ENCODE data around the gene TGIF1.
A peak's percentile ranks its signal among the peaks of the same experiment; 100 is the strongest.

TGIF1 gene

DNA sequence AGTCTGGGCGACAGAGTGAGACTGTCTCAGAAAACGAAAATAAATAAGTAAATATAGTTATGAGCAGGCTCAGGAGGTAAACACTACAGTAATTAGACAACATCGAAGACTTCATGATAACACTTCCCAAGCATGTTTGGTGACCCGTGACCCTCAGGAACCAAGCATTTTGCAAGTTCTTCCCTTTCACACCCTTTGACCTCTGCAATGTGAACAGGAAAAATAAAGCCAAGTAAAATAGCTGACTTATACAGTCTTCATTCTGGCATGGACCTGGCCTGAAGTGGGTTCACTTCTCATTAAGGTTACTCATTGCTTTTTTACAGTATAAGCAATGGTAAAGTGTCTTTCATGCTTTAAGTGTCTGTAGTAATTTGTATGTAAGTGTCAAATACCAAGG is 15.3 kb upstream of the TGIF1 start:
- ATAC-seq: no peak

GRCh38 chr18:3440341-3440740 is 9.6 kb upstream of the TGIF1 start:
- ATAC-seq: no peak

DNA sequence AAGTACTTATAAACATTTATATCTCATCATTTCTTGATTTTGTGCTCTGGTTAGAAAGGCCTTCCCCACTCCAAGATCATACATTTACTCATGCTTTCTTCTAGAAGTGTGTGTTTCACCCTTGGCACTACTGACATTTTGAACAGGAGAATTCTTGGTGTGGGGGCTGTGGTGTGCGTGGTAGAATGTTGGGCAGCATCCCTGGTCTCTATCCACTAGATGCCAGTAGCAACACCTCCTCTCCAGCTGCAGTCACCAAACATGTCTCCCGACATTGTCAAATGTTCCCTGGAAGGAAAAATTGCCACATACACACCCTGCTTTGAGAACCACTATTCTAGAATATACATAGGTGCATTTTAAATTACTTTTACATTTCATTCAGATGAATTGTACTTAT is 8.7 kb upstream of the TGIF1 start:
- no peak for ATAC-seq

DNA sequence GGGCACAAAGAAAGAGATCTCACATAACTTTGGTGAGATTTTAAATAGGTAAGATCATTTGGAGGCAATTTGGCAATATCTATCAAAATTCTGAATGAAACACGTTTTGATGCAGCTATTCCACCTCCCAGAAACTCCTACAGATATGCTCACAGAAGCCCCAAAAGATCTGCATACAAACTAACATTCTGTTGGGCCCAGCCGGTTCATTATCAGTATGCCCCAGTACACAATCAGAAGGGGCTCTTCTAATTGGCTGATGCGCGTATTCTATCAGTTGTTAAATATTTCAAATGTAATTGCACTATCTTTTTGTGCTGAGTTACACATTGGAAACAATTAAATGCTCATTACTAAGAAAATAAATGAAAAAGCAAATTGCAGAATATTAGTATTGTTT is 7.1 kb upstream of the TGIF1 start:
- no peak for ATAC-seq

DNA sequence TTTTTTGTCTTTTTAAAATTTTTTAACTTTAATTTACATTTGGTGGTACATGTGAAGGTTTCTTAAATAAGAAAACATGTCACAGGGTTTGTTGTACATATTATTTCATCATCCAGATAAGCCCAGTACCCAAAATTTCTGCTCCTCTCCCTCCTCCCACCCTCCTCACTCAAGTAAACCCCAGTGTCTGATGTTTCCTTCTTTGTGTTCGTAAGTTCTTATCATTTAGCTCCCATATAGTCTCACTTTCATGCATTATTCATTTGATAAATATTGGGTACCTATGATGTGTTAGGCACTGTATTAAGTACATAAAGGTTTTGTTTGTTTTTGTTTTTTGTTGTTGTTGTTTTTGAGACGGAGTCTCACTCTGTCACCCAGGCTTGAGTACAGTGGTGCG is 5.7 kb upstream of the TGIF1 start:
- ATAC-seq: no peak

DNA sequence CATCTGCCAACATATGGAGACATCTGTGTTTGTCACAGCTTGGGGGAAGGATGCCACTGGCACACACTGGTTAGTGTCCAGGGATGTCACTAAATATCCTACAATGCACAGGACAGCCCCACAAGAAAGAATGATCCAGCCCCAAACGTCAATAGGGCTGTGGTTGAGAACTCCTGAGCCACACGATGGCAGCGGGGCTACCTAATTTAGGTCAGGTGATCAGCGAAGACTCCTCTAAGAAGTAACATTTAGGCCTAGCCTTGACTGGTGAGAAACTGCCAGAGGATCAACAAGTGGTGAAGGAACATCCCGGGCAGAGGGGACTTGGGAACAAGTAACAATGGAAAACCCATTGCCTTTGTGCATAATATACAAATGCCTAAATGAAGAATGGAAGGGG is 5.0 kb upstream of the TGIF1 start:
- ATAC-seq: no peak

GRCh38 chr18:3447068-3447894 is 2.7 kb upstream of the TGIF1 start:
- no peak for ATAC-seq

GRCh38 chr18:3447895-3448837 is 1.8 kb upstream of the TGIF1 start:
- peak; percentile 44 to 45 for ATAC-seq

GRCh38 chr18:3448838-3449511 is 997 bp upstream of the TGIF1 start:
- ATAC-seq: peak; percentile 49 to 50

DNA sequence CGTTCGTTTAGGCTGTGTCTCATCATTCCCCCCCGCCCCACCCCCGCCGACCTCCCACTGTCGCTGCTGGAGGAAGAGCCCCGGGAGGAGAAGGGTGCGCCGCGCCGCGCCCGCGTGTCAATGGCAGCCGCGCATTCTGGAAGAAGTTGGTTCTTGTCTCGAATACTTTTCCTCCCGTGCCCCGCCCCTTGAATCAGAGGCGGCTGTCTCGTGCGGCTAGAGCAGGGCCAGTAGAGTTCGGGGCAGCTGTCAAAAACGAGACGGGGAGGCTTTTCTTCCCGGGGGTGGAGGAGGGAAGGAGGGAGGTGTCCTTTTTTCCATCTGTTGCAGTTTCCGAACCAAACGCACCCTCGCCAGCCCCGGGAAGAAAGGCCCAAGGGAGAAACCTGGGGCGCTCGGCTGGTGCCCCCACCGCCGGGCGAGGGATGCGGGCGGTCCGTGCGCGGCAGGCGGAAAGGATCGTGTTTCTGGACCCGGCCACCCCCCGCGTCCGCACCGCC is 410 bp upstream of the TGIF1 start:
- ATAC-seq: peak; percentile 6 to 9

- ATAC-seq: no peak
Measured at GRCh38 chr18:3450799-3451182, 819 bp downstream of the TGIF1 start.

DNA sequence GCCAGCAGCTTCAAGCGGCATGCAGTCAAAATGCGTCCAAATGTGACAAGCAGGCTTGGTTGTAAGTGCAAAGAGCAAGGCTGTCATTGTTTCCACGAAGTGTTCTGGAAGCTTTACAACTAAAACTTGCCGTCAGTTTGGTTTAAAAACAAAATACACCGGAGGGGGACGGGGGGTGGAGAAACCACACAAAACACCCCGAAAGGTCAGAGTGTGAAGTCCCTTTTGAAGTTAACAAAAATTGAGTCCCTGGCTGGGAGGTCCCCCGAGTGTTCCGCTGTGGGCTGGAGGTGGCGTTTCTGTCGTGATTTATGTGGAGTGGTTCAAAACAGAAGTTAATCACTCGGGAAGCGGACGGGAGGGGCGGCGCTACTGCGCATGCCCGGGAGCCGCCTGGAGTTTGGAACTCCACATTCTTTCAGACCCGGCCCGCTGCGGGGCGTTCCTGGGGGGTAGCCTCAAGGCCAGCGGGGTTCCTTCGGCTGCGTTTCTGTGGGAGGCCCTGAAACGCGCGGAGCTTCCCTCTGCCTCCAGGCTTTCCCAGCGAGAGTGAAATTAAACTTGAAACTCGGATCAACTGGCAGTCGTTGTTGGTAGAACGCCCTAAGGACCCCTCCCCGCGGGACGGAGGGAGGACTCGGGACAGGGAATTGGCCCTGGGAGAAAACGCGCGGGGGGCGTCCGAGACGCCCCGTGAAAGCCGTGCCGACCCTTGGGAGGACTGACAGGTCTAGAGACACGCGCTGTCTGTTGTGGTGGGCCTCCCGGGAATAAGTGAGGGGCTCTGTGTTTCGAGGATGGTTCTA is 1.4 kb downstream of the TGIF1 start:
- ATAC-seq: peak; percentile 23 to 24

GRCh38 chr18:3451989-3452749 is 2.2 kb downstream of the TGIF1 start:
- no peak for ATAC-seq

GRCh38 chr18:3452750-3453539 is 3.0 kb downstream of the TGIF1 start:
- no peak for ATAC-seq

DNA sequence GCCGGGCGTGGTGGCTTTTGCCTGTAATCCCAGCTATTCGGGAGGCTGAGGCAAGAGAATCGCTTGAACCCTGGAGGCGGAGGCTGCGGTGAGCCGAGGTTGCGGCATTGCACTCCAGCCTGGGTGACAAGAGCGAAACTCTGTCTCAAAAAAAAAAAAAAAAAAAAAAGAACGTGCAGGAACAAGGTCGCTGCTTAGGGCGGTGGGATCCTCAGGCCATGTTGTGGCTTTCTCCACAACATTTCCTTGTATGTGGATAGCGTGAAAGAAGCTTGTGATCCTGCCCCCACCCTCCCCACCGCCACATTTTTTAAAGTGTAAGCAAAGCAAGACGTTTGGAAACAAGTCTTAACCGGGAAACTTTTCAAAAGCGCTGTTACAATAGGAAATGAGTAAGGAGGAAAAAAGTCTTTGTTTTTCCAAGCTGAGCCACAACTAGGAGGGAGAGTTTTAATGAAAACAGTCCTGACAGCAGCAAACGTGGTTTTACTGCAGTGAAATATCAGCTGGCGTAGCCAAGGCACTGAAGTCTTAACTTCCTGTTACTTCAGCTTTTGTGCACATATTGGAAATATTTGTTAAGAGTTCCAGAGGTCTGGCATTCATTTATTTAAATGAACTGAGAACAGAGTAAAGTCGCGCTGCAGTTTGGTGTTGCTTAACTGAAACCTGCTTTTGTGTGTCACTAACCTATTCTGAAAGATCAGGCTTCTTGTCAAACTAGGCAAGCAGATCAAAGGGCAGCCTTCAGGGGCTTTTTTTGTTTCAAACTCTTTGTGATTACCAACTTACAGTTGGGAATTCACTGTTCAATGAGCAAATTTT is 3.8 kb downstream of the TGIF1 start:
- ATAC-seq: peak; percentile 23 to 40

DNA sequence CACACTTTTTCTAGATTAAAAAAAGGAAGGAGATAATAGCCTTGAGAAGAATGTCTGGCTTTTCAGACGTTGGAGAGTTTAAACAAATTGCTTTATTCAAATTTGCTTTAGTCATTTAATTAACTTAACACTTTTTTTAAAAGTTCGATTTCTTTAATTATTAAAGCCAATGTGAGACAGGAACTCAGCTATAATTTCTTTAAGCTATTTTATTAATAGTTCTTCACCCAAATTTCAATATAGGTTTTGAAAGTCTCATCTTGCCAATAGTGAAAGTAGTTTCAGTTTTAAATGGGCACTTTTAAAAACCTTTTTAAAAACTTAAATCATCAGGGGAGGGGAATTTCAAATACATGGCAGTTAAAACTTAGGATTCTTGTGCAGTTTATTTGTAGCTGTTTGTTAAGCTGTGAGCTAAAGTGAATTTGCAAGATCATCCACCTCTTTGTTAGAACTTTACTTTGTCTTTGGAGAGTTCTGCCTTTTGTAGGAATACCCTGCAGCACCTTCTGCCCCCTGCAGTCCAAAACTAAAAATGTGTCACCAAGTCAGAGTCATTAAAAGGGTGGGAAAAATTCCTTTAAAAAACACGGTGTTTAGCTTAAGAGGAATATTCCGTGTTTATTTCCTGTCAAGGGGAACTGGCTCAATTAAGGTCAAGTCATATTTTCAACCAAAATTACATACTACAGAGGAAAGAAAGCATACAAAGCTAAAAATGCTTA is 4.6 kb downstream of the TGIF1 start:
- no peak for ATAC-seq

- no peak for ATAC-seq
Measured at GRCh38 chr18:3455090-3455635, 5.2 kb downstream of the TGIF1 start.

DNA sequence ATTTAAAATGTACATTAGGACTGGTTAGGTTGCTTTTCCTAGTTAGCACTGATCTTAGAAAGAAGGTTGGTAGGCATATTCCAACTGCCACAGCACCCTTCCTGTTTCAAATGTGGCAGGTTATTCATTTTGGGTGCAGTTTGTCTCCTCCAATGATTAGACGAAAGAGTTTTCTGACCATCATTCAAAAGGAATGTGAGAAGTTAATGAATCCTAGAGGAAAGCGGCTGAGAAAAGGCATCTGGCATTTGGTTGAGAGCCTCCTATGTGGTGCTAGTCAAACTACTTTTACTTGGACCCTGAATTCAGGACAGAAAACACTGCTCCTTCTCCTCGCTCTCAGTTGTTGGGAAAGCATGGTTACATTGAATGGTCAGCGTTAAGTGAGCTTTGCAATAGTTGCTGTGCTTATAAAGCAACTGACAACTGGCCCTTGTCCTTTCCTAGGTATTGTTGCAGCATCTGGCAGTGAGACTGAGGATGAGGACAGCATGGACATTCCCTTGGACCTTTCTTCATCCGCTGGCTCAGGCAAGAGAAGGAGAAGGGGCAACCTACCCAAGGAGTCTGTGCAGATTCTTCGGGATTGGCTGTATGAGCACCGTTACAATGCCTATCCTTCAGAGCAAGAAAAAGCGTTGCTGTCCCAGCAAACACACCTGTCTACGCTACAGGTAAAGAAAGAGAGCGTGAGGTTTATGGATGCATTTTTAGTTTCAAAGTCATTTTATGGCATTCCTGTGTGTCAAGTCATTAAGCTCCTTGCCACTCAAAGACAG is 6.1 kb downstream of the TGIF1 start:
- no peak for ATAC-seq

All from activated CD4-positive, CD25-positive, alpha-beta regulatory T cell treated with anti-CD3 and anti-CD28 coated beads, Interleukin-2, amount 50 U/mL, for 24 hours (primary cell).